Liver (tissue), 3 donors: Measurements from ENCODE around the gene TTLL5.

Source experiments
- ATF3 ChIP-seq: IDR thresholded peaks from 2 replicates; pipeline ENCODE4 v1.6.1; 2016; ENCODE audit warnings: antibody characterized with exemption
- CTCF ChIP-seq: fragments of 150-350 bp; IDR thresholded peaks from 2 replicates; pipeline ENCODE4 v1.5.1; 2017; ENCODE audit warnings: improper control_type of control experiment, low read depth, low read length; ENCODE audit not compliant: missing input control
- donor health status: healthy.
- donor health status: healthy.

GRCh38 chr14:75993567-75994041, 332.6 kb downstream of the TTLL5 start:
- TF ChIP-seq CTCF (no peak), ATF3 (no peak)
